NCI-H748 treated with DMSO at 0.1 percent for 48 hours (cell line): Measurements from ENCODE around the gene APOC3.

Experiments
- DNase-seq: peaks from one replicate; lab custom pipeline; 2025; lab: John Stamatoyannopoulos, UW

The APOC3 gene

GRCh38 chr11:116804001-116804400 lies 25.7 kb upstream of the APOC3 start:
- no peak for DNase-seq

DNA sequence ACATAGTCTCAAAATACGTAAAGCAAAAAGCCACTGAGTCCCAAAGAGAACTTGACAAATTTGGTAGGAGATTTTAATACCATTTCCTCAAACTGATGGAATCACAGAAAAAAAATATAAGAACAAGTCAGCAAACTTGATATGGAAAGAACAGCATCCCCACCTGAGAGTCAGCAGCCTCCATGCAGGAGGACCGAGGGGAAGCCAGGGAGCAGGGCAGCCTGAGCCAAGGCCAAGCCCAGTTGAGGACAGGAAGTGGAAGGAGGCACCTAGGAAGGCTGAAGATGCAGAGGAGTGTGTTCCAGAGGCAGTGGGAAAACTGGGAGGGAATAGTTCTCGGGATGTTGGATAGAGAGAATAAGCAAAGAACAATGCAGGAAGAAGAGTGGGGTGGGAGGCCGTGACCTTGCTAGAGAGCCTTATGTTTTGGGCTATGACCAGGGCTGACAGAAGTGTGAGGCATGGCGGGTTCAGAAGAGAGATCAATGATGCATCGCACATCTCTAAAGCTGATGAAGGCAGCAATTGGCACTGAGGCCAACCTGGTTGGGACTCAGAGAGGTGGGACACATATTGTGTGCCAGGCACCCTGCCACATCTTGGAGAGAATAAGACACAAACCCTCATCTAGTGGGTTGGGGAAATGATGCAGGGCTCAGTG lies 22.0 kb upstream of the APOC3 start:
- DNase-seq, result no peak

DNA sequence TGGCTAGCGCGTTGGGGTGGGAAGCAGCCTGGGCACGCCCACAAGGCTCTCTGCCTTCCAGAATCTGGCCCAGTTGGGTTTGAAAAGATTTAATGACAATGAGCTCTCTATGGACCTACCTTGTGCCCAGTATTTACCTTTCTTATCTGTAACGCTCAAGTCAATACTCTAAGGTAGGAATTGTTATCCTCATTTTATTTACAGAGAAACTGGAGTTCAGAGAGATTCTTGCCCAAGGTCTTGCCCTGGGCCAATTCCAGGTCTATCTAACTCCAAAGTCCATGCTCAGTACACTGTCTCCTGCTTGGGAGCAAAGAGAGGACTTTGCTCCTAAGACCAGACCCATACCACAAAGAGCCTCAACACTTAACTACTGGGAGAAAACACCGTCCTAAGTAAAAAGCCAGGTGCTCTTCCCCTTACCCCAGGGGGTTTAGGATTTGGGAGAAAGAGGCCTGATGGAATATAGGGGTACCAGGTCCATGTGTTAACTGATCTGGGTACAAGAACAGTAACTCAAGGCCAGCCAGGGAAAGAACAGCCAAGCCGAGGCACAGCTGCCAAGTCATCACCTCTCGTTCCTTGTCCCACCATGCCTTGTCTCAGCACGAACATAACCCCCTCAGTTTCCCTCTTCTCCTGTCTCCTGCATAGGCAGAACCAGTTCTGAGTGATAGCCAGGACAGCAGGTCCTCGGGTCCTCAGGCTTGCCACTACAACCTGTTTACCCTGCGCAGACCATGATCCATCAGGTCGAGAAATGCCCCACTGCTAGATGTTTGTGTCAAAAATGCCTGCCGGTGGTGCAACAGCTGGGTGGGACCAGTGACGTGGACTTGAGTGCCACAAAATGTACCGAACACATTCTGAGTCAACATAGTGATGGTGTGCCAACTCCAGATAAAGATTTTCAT lies 21.2 kb upstream of the APOC3 start:
- DNase-seq, result no peak

GRCh38 chr11:116811194-116811593 lies 18.5 kb upstream of the APOC3 start:
- no peak for DNase-seq

- no peak for DNase-seq
Observed at GRCh38 chr11:116812109-116812508, 17.6 kb upstream of the APOC3 start.

- no peak for DNase-seq
Observed at GRCh38 chr11:116813170-116813569, 16.5 kb upstream of the APOC3 start.

GRCh38 chr11:116813781-116814471 lies 15.8 kb upstream of the APOC3 start:
- no peak for DNase-seq

DNA sequence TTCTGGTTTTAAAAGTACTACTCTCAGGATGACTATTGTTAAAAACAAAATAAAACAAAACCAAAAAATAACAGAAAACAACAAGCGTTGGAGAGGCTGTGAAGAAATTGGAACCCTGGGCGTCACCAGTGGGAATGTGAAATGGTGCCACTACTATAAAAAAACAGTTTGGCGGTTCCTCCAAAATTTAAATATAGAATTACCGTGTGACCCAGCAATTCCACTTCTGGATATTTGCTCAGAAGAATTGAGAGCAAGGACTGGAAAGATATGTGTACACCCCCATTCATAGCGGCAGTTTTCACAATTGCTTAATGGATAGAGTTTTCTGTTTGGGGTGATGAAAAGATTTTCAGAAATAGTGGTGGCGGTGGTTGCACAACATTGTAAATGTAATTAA lies 15.2 kb upstream of the APOC3 start:
- no peak for DNase-seq

DNA sequence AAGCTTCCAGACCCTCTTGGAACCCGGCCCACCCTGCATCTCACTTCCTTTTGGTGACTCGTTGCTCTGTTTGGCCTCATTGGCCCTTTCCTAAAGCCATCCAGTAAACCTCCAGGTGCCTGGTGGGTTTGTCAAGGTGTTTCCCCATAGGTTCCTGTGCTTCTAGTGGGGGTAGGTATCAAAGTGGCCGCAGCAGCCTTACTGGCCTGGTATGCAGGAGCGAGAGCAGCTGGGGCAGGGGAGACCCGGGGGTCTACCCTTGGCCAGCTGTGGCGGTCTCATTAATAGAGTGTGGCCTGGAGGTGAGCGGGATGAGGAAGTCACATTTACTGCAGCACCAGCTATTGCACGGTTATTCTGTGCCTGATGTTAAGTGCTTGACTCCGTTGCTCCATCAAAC lies 10.7 kb upstream of the APOC3 start:
- DNase-seq, result no peak

GRCh38 chr11:116821050-116821918 lies 8.4 kb upstream of the APOC3 start:
- no peak for DNase-seq

- DNase-seq, result no peak
Observed at GRCh38 chr11:116822575-116822974, 7.1 kb upstream of the APOC3 start.

GRCh38 chr11:116823031-116823843 lies 6.5 kb upstream of the APOC3 start, which contains the start of gene APOA4:
TSS of gene APOA4 (minus strand) at chr11:116823304. CDS start at chr11:116823191, 113 bp downstream.
- no peak for DNase-seq

DNA sequence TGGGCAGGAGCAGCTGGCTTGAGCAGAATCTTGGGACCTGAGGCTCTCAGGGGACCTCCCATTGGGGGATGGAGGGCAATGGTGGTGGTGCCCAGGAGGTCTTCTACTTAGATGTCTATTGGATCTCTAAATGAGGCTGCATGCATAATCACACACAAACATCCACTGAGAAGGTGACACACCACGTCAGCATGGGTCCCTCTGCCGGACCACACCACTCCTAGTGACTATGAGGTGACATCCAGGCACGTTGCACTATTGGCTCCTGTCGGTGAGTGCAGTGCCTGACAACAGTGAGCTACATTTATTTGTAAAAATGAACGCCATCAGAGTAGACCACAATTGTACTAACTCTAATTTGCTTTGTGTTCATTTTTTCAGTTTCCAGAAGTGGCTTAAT lies 4.3 kb upstream of the APOC3 start:
- no peak for DNase-seq

DNA sequence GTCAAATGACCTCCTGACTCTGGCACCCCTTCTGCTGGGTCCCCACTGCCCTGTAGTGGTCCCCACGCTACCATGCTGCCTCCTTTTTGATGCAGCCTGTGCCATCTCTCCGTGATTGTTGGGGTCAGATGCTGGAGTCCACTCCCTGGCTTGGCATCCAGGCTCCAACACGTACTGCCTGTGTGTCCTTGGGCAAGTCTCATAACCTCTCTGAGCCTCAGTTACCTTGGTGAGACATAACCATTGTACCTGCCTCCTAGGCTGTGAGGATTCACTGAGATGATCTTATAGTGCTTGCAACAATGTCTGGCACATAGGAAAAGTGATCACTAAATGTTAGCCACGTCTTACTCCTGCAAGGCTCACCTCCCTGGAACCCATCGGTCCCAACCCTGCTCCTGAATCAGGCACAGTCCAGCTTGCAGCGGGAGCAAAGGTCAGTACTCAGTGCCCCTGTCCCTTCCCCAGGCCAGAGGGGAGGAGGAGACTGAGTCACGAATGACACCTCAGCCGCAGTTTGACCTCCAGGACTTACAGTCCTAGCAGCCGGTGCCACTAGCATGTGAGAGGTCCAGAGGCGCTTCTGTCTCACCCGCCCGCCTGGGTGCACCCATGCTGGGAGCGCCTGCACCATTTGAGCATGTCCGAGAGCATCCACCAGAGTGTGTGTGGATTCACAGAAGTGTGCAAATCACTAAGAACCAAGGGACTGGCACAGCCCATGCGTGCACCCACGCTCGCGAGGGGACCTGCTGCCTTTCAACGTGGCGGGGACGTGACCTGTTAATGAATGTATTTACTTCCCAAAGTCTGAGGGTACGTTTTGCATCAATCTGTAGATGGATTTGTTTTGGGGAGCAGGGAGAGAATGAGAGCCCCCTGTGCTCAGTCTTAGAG lies 3.6 kb upstream of the APOC3 start:
- no peak for DNase-seq

GRCh38 chr11:116826751-116827431 lies 2.8 kb upstream of the APOC3 start:
- no peak for DNase-seq

GRCh38 chr11:116827461-116827860 lies 2.2 kb upstream of the APOC3 start:
- DNase-seq, result no peak

GRCh38 chr11:116828632-116829524 lies 829 bp upstream of the APOC3 start:
- DNase-seq, result no peak
